ENCODE data around the gene PDIA4. TPM values are rescaled to one million over a fixed set of nuclear protein-coding genes. Genes with fewer than 3 reads are reported as not detected.
"Not testable (repeated sequence)": the region's sequence is repeated elsewhere in the genome, so short reads cannot be mapped to it uniquely, and the experiment has no call there.

The PDIA4 gene
- polyA plus RNA-seq (2013, experiment 1 of 2; ENCODE audit: insufficient read length) = 286 TPM
- polyA plus RNA-seq (2013, experiment 2 of 2; ENCODE audit: insufficient read length) = 283 TPM

GRCh38 chr7:149028346-149029109 is at the start of gene PDIA4:
Gene PDIA4 (minus strand): TSS chr7:149028505. CDS start chr7:149028408, 97 bp downstream.
- DNase-seq = peak; percentile 100

- DNase-seq = no peak
Measured at GRCh38 chr7:149077594-149077993, 49.3 kb upstream of the PDIA4 start.

GRCh38 chr7:149075286-149075685 is 47.0 kb upstream of the PDIA4 start:
- DNase-seq = no peak

- no peak for DNase-seq
Measured at GRCh38 chr7:149074116-149074885, 46.0 kb upstream of the PDIA4 start.

- no peak for DNase-seq
Measured at GRCh38 chr7:149072438-149072775, 44.1 kb upstream of the PDIA4 start.

GRCh38 chr7:149071641-149072437 is 43.5 kb upstream of the PDIA4 start:
- DNase-seq = peak; percentile 10

- no peak for DNase-seq
Measured at GRCh38 chr7:149071182-149071635, 42.9 kb upstream of the PDIA4 start.

GRCh38 chr7:149070372-149071125 is 42.2 kb upstream of the PDIA4 start:
- no peak for DNase-seq

- no peak for DNase-seq
Measured at GRCh38 chr7:149067869-149068268, 39.6 kb upstream of the PDIA4 start.

GRCh38 chr7:149063476-149063875 is 35.2 kb upstream of the PDIA4 start:
- no peak for DNase-seq

- not testable (repeated sequence) for DNase-seq
Measured at GRCh38 chr7:149062217-149062899, 34.1 kb upstream of the PDIA4 start.

- DNase-seq = no peak
Measured at GRCh38 chr7:149060156-149060555, 31.9 kb upstream of the PDIA4 start.

GRCh38 chr7:149053885-149054284 is 25.6 kb upstream of the PDIA4 start:
- DNase-seq = no peak

GRCh38 chr7:149053384-149053783 is 25.1 kb upstream of the PDIA4 start:
- DNase-seq = no peak

- no peak for DNase-seq
Measured at GRCh38 chr7:149050941-149051340, 22.6 kb upstream of the PDIA4 start.

- DNase-seq = no peak
Measured at GRCh38 chr7:149048805-149049204, 20.5 kb upstream of the PDIA4 start.

- DNase-seq = no peak
Measured at GRCh38 chr7:149046416-149046815, 18.1 kb upstream of the PDIA4 start.

GRCh38 chr7:149043936-149044335 is 15.6 kb upstream of the PDIA4 start:
- no peak for DNase-seq

- no peak for DNase-seq
Measured at GRCh38 chr7:149041350-149041749, 13.0 kb upstream of the PDIA4 start.

- not testable (repeated sequence) for DNase-seq
Measured at GRCh38 chr7:149038641-149039040, 10.3 kb upstream of the PDIA4 start.

GRCh38 chr7:149036676-149037075 is 8.4 kb upstream of the PDIA4 start:
- no peak for DNase-seq

All from fibroblast of skin of abdomen (primary cell).